AG09319 (cell line): ENCODE results near the gene IQGAP1.
A peak's percentile ranks its signal among the peaks of the same experiment; 100 is the strongest.

Experiments
- DNase-seq: peaks from one replicate; pipeline ENCODE4 v3.0.0-alpha.2; 2010; ENCODE audit warnings: low read depth; ENCODE audit errors: extremely low read depth
- CTCF ChIP-seq: IDR thresholded peaks from 2 replicates; pipeline ENCODE4 v1.5.1; 2011; ENCODE audit warnings: low read depth, mild to moderate bottlenecking, inconsistent platforms, low read length, moderate library complexity

Gene IQGAP1

GRCh38 chr15:90419738-90420406 lies 31.8 kb downstream of the IQGAP1 start:
- no peak for TF ChIP-seq CTCF
- DNase-seq, result peak; percentile 42

- no peak for TF ChIP-seq CTCF
These were observed 32.4 kb downstream of the IQGAP1 start for GRCh38 chr15:90420451-90420850.

GRCh38 chr15:90421527-90421926 lies 33.5 kb downstream of the IQGAP1 start:
- DNase-seq, result no peak
- TF ChIP-seq CTCF, result no peak

More at GRCh38 chr15:90420451-90420850, 32.4 kb downstream of the IQGAP1 start:
- DNase-seq, result no peak

- TF ChIP-seq CTCF, result no peak
- DNase-seq, result no peak
These were observed 34.0 kb downstream of the IQGAP1 start for GRCh38 chr15:90422043-90422442.

GRCh38 chr15:90422936-90423335 lies 34.9 kb downstream of the IQGAP1 start:
- no peak for DNase-seq

GRCh38 chr15:90423801-90424319 lies 35.8 kb downstream of the IQGAP1 start:
- no peak for TF ChIP-seq CTCF
- DNase-seq, result no peak

More at GRCh38 chr15:90422936-90423335, 34.9 kb downstream of the IQGAP1 start:
- no peak for TF ChIP-seq CTCF

- TF ChIP-seq CTCF, result no peak
- DNase-seq, result no peak
These were observed 37.8 kb downstream of the IQGAP1 start for GRCh38 chr15:90425726-90426346.
